Liver (tissue), 9 donors: Measurements from ENCODE around the gene R3HCC1L. TPM values are rescaled to one million over a fixed set of nuclear protein-coding genes. Genes with fewer than 3 reads are reported as not detected.

Experiments used
- DNase-seq: peaks from one replicate; pipeline ENCODE4 v3.0.0-alpha.2; 2017; ENCODE audit warnings: low spot score
- H3K27ac ChIP-seq, 2 donors: one replicate each; pipeline ENCODE4 v1.7.0; 2013; ENCODE audit warnings: inconsistent platforms in 2 of 2, low read length in 2 of 2, control low read depth in 1 of 2, low read depth in 1 of 2, mild to moderate bottlenecking in 1 of 2
- H3K27me3 ChIP-seq, 4 donors: one replicate each; pipeline versions ENCODE4 v1.6.1 to v1.7.0; 2013; ENCODE audit warnings: low read length in 3 of 4, inconsistent platforms in 1 of 4, mild to moderate bottlenecking in 1 of 4, moderate library complexity in 1 of 4; ENCODE audit not compliant: control insufficient read depth in 4 of 4, insufficient read depth in 4 of 4
- H3K36me3 ChIP-seq, 4 donors: one replicate each; pipeline versions ENCODE4 v1.6.1 to v1.7.0; 2013; ENCODE audit warnings: low read length in 3 of 4, mild to moderate bottlenecking in 3 of 4, low read depth in 1 of 4, moderate library complexity in 1 of 4; ENCODE audit not compliant: control insufficient read depth in 4 of 4, insufficient read depth in 3 of 4
- H3K4me1 ChIP-seq, 4 donors: one replicate each; pipeline versions ENCODE4 v1.6.1 to v1.7.0; 2013; ENCODE audit warnings: low read length in 3 of 4, mild to moderate bottlenecking in 3 of 4, moderate library complexity in 1 of 4; ENCODE audit not compliant: control insufficient read depth in 4 of 4, insufficient read depth in 4 of 4
- H3K4me3 ChIP-seq, 3 donors: one replicate each; pipeline versions ENCODE4 v1.6.1 to v1.7.0; 2013; ENCODE audit warnings: low read length in 3 of 3, control low read depth in 1 of 3, low read depth in 1 of 3, mild to moderate bottlenecking in 1 of 3
- H3K9ac ChIP-seq, 2 donors: one replicate each; pipeline ENCODE4 v1.7.0; 2013; ENCODE audit warnings: low read length in 2 of 2, mild to moderate bottlenecking in 2 of 2, moderate library complexity in 2 of 2, control low read depth in 1 of 2, low read depth in 1 of 2
- H3K9me3 ChIP-seq, 4 donors: one replicate each; pipeline versions ENCODE4 v1.6.1 to v1.7.0; 2013; ENCODE audit warnings: low read length in 3 of 4; ENCODE audit not compliant: control insufficient read depth in 4 of 4
- ATF3 ChIP-seq: IDR thresholded peaks from 2 replicates; pipeline ENCODE4 v1.6.1; 2016; ENCODE audit warnings: antibody characterized with exemption
- CTCF ChIP-seq: fragments of 150-350 bp; IDR thresholded peaks from 2 replicates; pipeline ENCODE4 v1.5.1; 2017; ENCODE audit warnings: improper control_type of control experiment, low read depth, low read length; ENCODE audit not compliant: missing input control
- EGR1 ChIP-seq, 2 donors: IDR thresholded peaks; 2 replicates each; pipeline ENCODE4 v1.6.1; 2016 to 2018; ENCODE audit warnings: antibody characterized with exemption in 2 of 2, low read depth in 2 of 2
- FOXA1 ChIP-seq: IDR thresholded peaks from 2 replicates; pipeline ENCODE4 v1.6.1; 2016; ENCODE audit warnings: antibody characterized with exemption
- FOXA2 ChIP-seq: IDR thresholded peaks from 2 replicates; pipeline ENCODE4 v1.6.1; 2016; ENCODE audit warnings: antibody characterized with exemption
- HNF4A ChIP-seq, 2 donors: conservative IDR thresholded peaks; 2 replicates each; pipeline ENCODE4 v1.6.1; 2016; ENCODE audit warnings: antibody characterized with exemption in 2 of 2, mild to moderate bottlenecking in 2 of 2
- HNF4G ChIP-seq: IDR thresholded peaks from 2 replicates; pipeline ENCODE4 v1.6.1; 2016; ENCODE audit warnings: antibody characterized with exemption
- JUND ChIP-seq, 2 donors: IDR thresholded peaks; 2 replicates each; pipeline ENCODE4 v1.6.1; 2016; ENCODE audit warnings: antibody characterized with exemption in 2 of 2
- MAX ChIP-seq: IDR thresholded peaks from 2 replicates; pipeline ENCODE4 v1.6.1; 2016; ENCODE audit warnings: antibody characterized with exemption
- NR2F2 ChIP-seq: IDR thresholded peaks from 2 replicates; pipeline ENCODE4 v1.6.1; 2016; ENCODE audit warnings: antibody characterized with exemption
- RAD21 ChIP-seq, 2 donors: IDR thresholded peaks; 2 replicates each; pipeline ENCODE4 v1.6.1; 2016; ENCODE audit warnings: antibody characterized with exemption in 2 of 2, mild to moderate bottlenecking in 2 of 2
- REST ChIP-seq: IDR thresholded peaks from 2 replicates; pipeline ENCODE4 v1.6.1; 2016; ENCODE audit warnings: antibody characterized with exemption, mild to moderate bottlenecking
- RXRA ChIP-seq, 2 donors: IDR thresholded peaks; 2 replicates each; pipeline ENCODE4 v1.6.1; 2017 to 2018; ENCODE audit warnings: antibody characterized with exemption in 2 of 2, mild to moderate bottlenecking in 1 of 2
- SP1 ChIP-seq: IDR thresholded peaks from 2 replicates; pipeline ENCODE4 v1.6.1; 2018; ENCODE audit warnings: antibody characterized with exemption, mild to moderate bottlenecking
- TAF1 ChIP-seq: conservative IDR thresholded peaks from 2 replicates; pipeline ENCODE4 v1.6.1; 2016; ENCODE audit warnings: antibody characterized with exemption, mild to moderate bottlenecking
- YY1 ChIP-seq: IDR thresholded peaks from 2 replicates; pipeline ENCODE4 v1.6.1; 2016; ENCODE audit warnings: antibody characterized with exemption, mild to moderate bottlenecking
- ZBTB33 ChIP-seq: IDR thresholded peaks from 2 replicates; pipeline ENCODE4 v1.6.1; 2016; ENCODE audit warnings: antibody characterized with exemption
- WGBS: extraction: QIAGEN DNeasy Blood & Tissue Kit; methylation state at CpG from one replicate; pipeline ENCODE4 v1.1.7; 2013; 5-methylcytosine and 5-hydroxymethylcytosine counted together
- polyA plus RNA-seq, 2 donors: library from polyadenylated mRNA; stranded (reverse) in 1 of 2; unstranded in 1 of 2; fragments of 200-250 nt in 1 of 2; fragments of >200 nt in 1 of 2; fragmentation: Nextera tagmentation in 1 of 2; extraction: Ambion mirVana in 1 of 2; gene quantifications; one replicate each; pipeline versions ENCODE4 v1.2.1 to v1.2.3, GENCODE V29; 2013 to 2015
- total RNA-seq, 2 donors: library from RNA; depleted of rRNA; stranded (reverse); fragments of >200 nt; gene quantifications; one replicate each; pipeline ENCODE4 v1.2.3, GENCODE V29; 2014
- donor health status: healthy.
- donor health status: healthy.
- donor health status: healthy.
- donor health status: healthy.
- donor health status: healthy.

R3HCC1L gene
- total and polyA plus RNA-seq, 4 donors, result 3.2 to 11.2 (median 7.4) TPM

- no peak overlapping the region for H3K9ac ChIP-seq
Measured at GRCh38 chr10:98285416-98285815, 151.0 kb downstream of the R3HCC1L start.

GRCh38 chr10:98286419-98286818 is 152.0 kb downstream of the R3HCC1L start:
- no peak overlapping the region for H3K9ac ChIP-seq
- H3K27ac ChIP-seq, result no peak overlapping the region
- H3K36me3 ChIP-seq, result no peaks in the 10 kb centered on the region
- H3K4me3 ChIP-seq, result no peak overlapping the region
- WGBS, result 90% methylated on average over 12 of the region's 12 CpGs
- H3K27me3 ChIP-seq, result no peaks in the 10 kb centered on the region
- no peaks in the 10 kb centered on the region for H3K4me1 ChIP-seq
- H3K9me3 ChIP-seq, result no peaks in the 10 kb centered on the region
- DNase-seq, result no peak
- TF ChIP-seq MAX, result no peak
- no peak for TF ChIP-seq FOXA2
- TF ChIP-seq ATF3, result no peak
- no peak for TF ChIP-seq RAD21 (IDR thresholded peaks at IDR 0.05)
- no peak for TF ChIP-seq JUND (IDR thresholded peaks at IDR 0.05)
- TF ChIP-seq ZBTB33, result no peak
- TF ChIP-seq HNF4G, result no peak
- no peak for TF ChIP-seq FOXA1
- TF ChIP-seq NR2F2, result no peak
- no peak for TF ChIP-seq REST
- TF ChIP-seq YY1, result no peak
- no peak for TF ChIP-seq TAF1
- TF ChIP-seq EGR1 (IDR thresholded peaks at IDR 0.05; ENCODE audit: low read depth in 2 of 2), result no peak

More at GRCh38 chr10:98285416-98285815, 151.0 kb downstream of the R3HCC1L start:
- H3K27me3 ChIP-seq, result no peaks in the 10 kb centered on the region
- no peak overlapping the region for H3K4me3 ChIP-seq
- WGBS, result 83% methylated on average over 2 of the region's 2 CpGs
- no peaks in the 10 kb centered on the region for H3K4me1 ChIP-seq
- no peaks in the 10 kb centered on the region for H3K9me3 ChIP-seq
- no peaks in the 10 kb centered on the region for H3K36me3 ChIP-seq
- DNase-seq, result no peak
- TF ChIP-seq RXRA (IDR thresholded peaks at IDR 0.05) (no peak), RAD21 (IDR thresholded peaks at IDR 0.05) (no peak), SP1 (no peak), ZBTB33 (no peak), MAX (no peak), TAF1 (no peak), JUND (IDR thresholded peaks at IDR 0.05) (no peak), CTCF (no peak), NR2F2 (no peak), HNF4A (conservative IDR thresholded peaks at IDR 0.05) (no peak), EGR1 (IDR thresholded peaks at IDR 0.05; ENCODE audit: low read depth in 2 of 2) (no peak), HNF4G (no peak), YY1 (no peak), FOXA2 (no peak)
- H3K27ac ChIP-seq, result no peak overlapping the region
